GM18502 (cell line): Measurements from ENCODE around the gene RGPD8.

Experiments used
- ATAC-seq: cut with Tn5 transposase; IDR thresholded peaks from one replicate; pipeline ENCODE4 v1.9.1; 2021; ENCODE audit warnings: mild to moderate bottlenecking; ENCODE audit not compliant: unreplicated experiment, poor library complexity

RGPD8 gene

DNA sequence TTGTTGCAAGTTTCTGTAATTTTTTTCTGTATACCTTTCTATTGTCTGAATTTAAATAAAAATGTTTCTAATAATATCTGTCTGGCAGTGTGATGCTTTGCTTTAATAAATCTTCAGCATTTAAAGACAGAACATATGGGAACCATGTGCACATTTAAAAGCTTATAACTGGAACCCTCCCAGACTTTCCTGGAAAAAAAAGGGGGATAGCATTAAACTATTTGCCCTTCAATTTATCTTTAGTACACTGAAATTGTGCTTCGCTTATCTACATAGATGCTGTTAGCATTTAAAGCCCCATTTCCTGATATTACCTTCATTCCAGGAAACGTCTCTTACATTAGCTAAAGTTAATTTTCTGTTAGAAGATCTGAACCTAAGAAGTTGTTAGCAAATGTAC, 93.5 kb downstream of the RGPD8 start:
- no peak for ATAC-seq

DNA sequence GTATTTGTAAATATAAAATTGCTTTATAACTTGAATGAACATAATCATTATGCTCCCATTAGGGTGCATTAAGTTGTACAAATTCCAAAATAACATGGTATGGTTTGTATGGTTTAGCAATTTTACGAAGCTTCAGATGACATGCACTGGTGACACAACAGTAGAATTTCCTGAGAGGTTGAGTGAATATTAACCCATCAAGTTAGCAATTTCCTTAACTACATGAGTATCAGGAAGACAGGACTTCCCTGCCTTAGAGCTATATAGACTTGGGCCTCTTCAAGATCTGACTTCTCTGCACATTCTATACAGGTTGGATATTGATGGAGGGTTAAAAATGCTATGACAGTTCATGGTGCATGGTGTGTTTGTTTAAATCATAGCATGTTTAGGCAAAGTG, 97.8 kb downstream of the RGPD8 start:
- ATAC-seq, result no peak

DNA sequence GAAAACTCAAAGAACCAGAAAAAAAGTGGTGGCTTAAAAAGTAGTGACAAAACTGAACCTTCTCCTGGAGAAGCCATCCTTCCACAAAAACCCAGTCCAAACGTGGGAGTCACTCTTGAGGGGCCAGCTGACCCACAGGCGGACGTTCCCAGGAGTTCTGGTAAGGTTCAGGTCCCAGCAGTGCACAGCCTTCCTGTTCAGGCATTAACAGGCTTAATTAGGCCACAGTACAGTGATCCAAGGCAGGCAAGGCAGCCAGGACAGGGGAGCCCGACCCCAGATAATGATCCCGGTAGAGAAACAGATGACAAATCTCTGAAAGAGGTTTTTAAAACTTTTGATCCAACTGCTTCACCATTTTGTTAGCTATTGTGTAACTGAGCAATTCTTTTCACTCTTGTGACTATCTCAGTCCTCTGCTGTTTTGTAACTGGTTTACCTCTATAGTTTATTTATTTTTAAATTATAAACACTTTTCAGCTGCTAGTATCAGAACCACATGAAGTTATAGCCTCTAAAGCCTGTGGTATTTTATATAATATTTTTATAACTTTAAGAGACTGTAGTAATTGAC, 101.2 kb downstream of the RGPD8 start:
- ATAC-seq, result no peak

DNA sequence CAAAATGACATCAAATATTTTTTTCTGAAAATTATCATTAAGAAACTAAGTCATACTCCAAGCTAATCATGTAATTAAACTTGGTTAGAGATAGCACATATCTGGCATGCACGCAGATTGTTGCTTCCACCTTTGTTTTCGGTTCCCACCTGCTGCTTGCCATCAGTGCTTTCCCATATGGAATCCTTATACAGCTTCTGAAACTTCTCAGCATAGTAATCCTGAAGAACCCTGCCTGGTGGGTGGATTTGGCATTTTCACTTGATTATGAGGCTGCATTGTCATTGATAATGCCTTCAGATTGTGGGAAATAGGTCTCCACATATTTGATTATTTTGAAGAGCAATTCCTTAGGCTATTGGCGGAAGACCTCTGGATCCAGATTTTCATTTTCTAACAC, 110.5 kb downstream of the RGPD8 start:
- no peak for ATAC-seq

DNA sequence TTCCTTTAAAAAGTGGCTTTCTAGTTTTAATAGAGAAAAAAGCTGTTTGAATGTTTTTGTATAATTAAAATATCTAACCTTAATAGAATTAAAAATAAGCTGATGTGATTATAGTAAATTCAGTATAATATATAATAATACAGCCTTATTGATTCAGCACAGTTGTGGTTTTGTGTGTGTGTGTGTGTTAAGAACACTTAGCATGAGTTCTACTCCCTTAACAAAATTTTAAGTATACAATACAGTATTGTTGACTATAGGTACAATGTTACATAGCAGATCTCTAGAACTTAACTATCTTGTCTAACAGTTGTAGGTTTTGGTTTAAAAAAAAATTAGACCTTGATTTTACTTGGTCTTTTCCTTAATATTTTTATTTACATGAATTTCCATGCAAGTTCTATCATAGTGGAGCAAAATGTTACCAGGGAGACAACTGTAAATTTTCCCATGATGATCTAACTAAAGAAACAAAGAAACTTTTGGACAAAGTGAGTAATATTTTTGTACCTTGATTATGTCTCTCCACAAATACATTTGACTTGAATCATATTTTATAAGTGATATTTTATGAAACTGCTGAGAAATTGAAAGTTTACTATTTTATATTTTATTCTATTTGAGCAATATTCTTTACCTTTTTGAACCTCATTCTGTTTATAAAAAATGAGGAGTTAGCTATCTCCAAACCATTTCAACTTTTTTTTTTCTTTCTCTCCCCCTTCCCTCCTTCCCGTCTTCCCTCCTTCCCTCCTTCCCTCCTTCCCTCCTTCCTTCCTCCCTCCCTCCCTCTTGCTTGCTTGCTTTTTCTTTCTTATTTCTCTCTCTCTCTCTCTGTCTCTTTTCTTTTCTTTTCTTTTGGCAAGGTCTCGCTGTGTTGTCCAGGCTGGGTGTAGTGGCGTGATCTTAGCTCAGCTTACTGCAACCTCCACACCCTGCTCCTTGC, 111.8 kb downstream of the RGPD8 start:
- no peak for ATAC-seq
